ENCODE data around the gene LAP3.
"Not testable (repeated sequence)": the region's sequence is repeated elsewhere in the genome, so short reads cannot be mapped to it uniquely, and the experiment has no call there.

The LAP3 gene

GRCh38 chr4:17576932-17577664 lies at the start of gene LAP3:
TSS of gene LAP3 (plus strand) at chr4:17577198. CDS start at chr4:17577466, 268 bp downstream.
- peak; percentile 67 for DNase-seq

- DNase-seq: no peak
Measured at GRCh38 chr4:17528551-17529165, 48.3 kb upstream of the LAP3 start.

GRCh38 chr4:17531538-17532285 lies 45.3 kb upstream of the LAP3 start:
- no peak for DNase-seq

- no peak for DNase-seq
Measured at GRCh38 chr4:17534705-17535104, 42.3 kb upstream of the LAP3 start.

GRCh38 chr4:17535242-17535641 lies 41.8 kb upstream of the LAP3 start:
- no peak for DNase-seq

- DNase-seq: no peak
Measured at GRCh38 chr4:17535906-17536305, 41.1 kb upstream of the LAP3 start.

GRCh38 chr4:17537060-17537459 lies 39.9 kb upstream of the LAP3 start:
- DNase-seq: not testable (repeated sequence)

- peak; percentile 81 for DNase-seq
Measured at GRCh38 chr4:17544205-17544604, 32.8 kb upstream of the LAP3 start.

- peak; percentile 78 for DNase-seq
Measured at GRCh38 chr4:17544831-17545234, 32.2 kb upstream of the LAP3 start.

GRCh38 chr4:17545374-17546140 lies 31.4 kb upstream of the LAP3 start:
- no peak for DNase-seq

GRCh38 chr4:17546222-17546621 lies 30.8 kb upstream of the LAP3 start:
- no peak for DNase-seq

GRCh38 chr4:17546678-17547077 lies 30.3 kb upstream of the LAP3 start:
- DNase-seq: no peak

GRCh38 chr4:17550549-17550948 lies 26.4 kb upstream of the LAP3 start:
- DNase-seq: no peak

GRCh38 chr4:17552427-17552826 lies 24.6 kb upstream of the LAP3 start:
- DNase-seq: no peak

- DNase-seq: no peak
Measured at GRCh38 chr4:17554568-17554967, 22.4 kb upstream of the LAP3 start.

- DNase-seq: no peak
Measured at GRCh38 chr4:17556498-17556897, 20.5 kb upstream of the LAP3 start.

GRCh38 chr4:17557880-17558279 lies 19.1 kb upstream of the LAP3 start:
- no peak for DNase-seq

GRCh38 chr4:17558941-17559708 lies 17.9 kb upstream of the LAP3 start:
- DNase-seq: no peak

GRCh38 chr4:17559709-17560048 lies 17.3 kb upstream of the LAP3 start:
- DNase-seq: no peak

- no peak for DNase-seq
Measured at GRCh38 chr4:17560065-17560673, 16.8 kb upstream of the LAP3 start.

- DNase-seq: no peak
Measured at GRCh38 chr4:17561195-17561909, 15.6 kb upstream of the LAP3 start.

Data from DMS153 (cell line).